K562 (cell line): Measurements from ENCODE around the gene KIF18B. TPM values are rescaled to one million over a fixed set of nuclear protein-coding genes. Genes with fewer than 3 reads are reported as not detected.
A peak's percentile ranks its signal among the peaks of the same experiment; 100 is the strongest.

Experiments used
- BACH1 ChIP-seq: fragments of 200-800 bp; sonication (Bioruptor generic); IDR thresholded peaks from 2 replicates; pipeline ENCODE4 v1.6.1; 2016; ENCODE audit warnings: missing genetic modification characterization, missing compliant biosample characterization
- CREB3L1 ChIP-seq: fragments of 450-650 bp; IDR thresholded peaks from 2 replicates; pipeline ENCODE4 v1.6.1; 2014; ENCODE audit warnings: low read depth, mild to moderate bottlenecking, moderate library complexity, borderline replicate concordance
- E2F6 ChIP-seq, 2 experiments: IDR thresholded peaks; 2 replicates each; pipeline ENCODE4 v1.6.1; 2011; ENCODE audit warnings: borderline replicate concordance in 1 of 2, control low read depth in 1 of 2, low read depth in 1 of 2, low read length in 1 of 2, mild to moderate bottlenecking in 1 of 2, mixed read lengths in 1 of 2, moderate library complexity in 1 of 2; ENCODE audit not compliant: insufficient read depth in 1 of 2, insufficient read length in 1 of 2, poor library complexity in 1 of 2, severe bottlenecking in 1 of 2; ENCODE audit errors: extremely low read depth in 1 of 2
- FOXA3 ChIP-seq, 2 experiments: fragments of 450-650 bp in 1 of 2; sonication (generic) in 1 of 2; formaldehyde crosslinking; IDR thresholded peaks in 1 of 2; conservative IDR thresholded peaks in 1 of 2; 2 replicates each; pipeline versions ENCODE4 v1.4.0 to v1.8.0; 2020 to 2022; ENCODE audit warnings: mild to moderate bottlenecking in 2 of 2, missing genetic modification reagents in 1 of 2
- JUN ChIP-seq, 2 experiments: sonication (generic) in 1 of 2; formaldehyde crosslinking in 1 of 2; IDR thresholded peaks; 2 replicates each; pipeline versions ENCODE4 v1.6.1 to v1.8.0; 2012 to 2022; ENCODE audit warnings: borderline replicate concordance in 2 of 2, mild to moderate bottlenecking in 2 of 2, improper control_type of control experiment in 1 of 2, low read depth in 1 of 2, low read length in 1 of 2, missing genetic modification reagents in 1 of 2
- L3MBTL2 ChIP-seq: fragments of 450-650 bp; IDR thresholded peaks from 2 replicates; pipeline ENCODE4 v1.6.1; 2016; ENCODE audit warnings: mild to moderate bottlenecking, moderate library complexity
- MYNN ChIP-seq, 2 experiments: sonication (generic); formaldehyde crosslinking in 1 of 2; IDR thresholded peaks; 2 replicates each; pipeline versions ENCODE4 v1.5.0 to v1.6.1; 2016 to 2020; ENCODE audit warnings: antibody characterized with exemption in 1 of 2, missing genetic modification reagents in 1 of 2
- NONO ChIP-seq, 2 experiments: fragments of 200-400 bp in 1 of 2; fragments of 450-650 bp in 1 of 2; formaldehyde crosslinking in 1 of 2; IDR thresholded peaks; 2 replicates each; pipeline ENCODE4 v1.6.1; 2017; ENCODE audit warnings: low read depth in 2 of 2, mild to moderate bottlenecking in 2 of 2, moderate library complexity in 2 of 2, low read length in 1 of 2
- RB1 ChIP-seq: fragments of 450-650 bp; IDR thresholded peaks from 2 replicates; pipeline ENCODE4 v1.6.1; 2017; ENCODE audit warnings: low read depth, mild to moderate bottlenecking
- RBM25 ChIP-seq: fragments of 200-400 bp; formaldehyde crosslinking; IDR thresholded peaks from 2 replicates; pipeline ENCODE4 v1.6.1; 2018; ENCODE audit warnings: low read length, low read depth, moderate library complexity; ENCODE audit not compliant: severe bottlenecking
- RERE ChIP-seq: sonication (generic); formaldehyde crosslinking; IDR thresholded peaks from 2 replicates; pipeline ENCODE4 v1.8.0; 2023; ENCODE audit warnings: missing genetic modification reagents, mild to moderate bottlenecking, borderline replicate concordance
- SMARCA5 ChIP-seq: fragments of 450-650 bp; IDR thresholded peaks from 2 replicates; pipeline ENCODE4 v1.6.1; 2016
- SP1 ChIP-seq: sonication (generic); formaldehyde crosslinking; IDR thresholded peaks from 2 replicates; pipeline ENCODE4 v1.8.1; 2022; ENCODE audit warnings: mild to moderate bottlenecking, missing genetic modification reagents
- WHSC1 ChIP-seq: IDR thresholded peaks from one replicate; pipeline ENCODE4 v1.6.1; 2012; ENCODE audit warnings: low read length, control low read depth, inconsistent platforms
- ZNF175 ChIP-seq: fragments of 200-800 bp; sonication (Bioruptor generic); IDR thresholded peaks from 2 replicates; pipeline ENCODE4 v1.6.1; 2016; ENCODE audit warnings: low read depth, mild to moderate bottlenecking, missing genetic modification characterization, missing compliant biosample characterization
- ZNF253 ChIP-seq: fragments of 250-450 bp; sonication (Bioruptor Pico); conservative IDR thresholded peaks from 2 replicates; pipeline ENCODE4 v1.6.1; 2021; ENCODE audit warnings: mild to moderate bottlenecking
- ZNF263 ChIP-seq: sonication (generic); formaldehyde crosslinking; IDR thresholded peaks from 2 replicates; pipeline ENCODE4 v1.8.0; 2022; ENCODE audit warnings: mild to moderate bottlenecking, missing genetic modification reagents, borderline replicate concordance
- polyA plus RNA-seq, 8 experiments: library from polyadenylated mRNA; depleted of rRNA in 4 of 8; stranded (reverse) in 5 of 8; unstranded in 3 of 8; fragments of >200 nt; fragmentation: Nextera tagmentation in 2 of 8; fragmentation: Illumina TruSeq in 1 of 8; extraction: Ambion mirVana in 2 of 8; extraction: Trizol in 1 of 8; gene quantifications; 2 replicates each; pipeline versions ENCODE4 v1.2.1 to v1.2.3, GENCODE V29; 2011 to 2014; ENCODE audit warnings: inconsistent platforms in 1 of 8, missing spikeins in 1 of 8
- total RNA-seq, 7 experiments: library from RNA; depleted of rRNA in 6 of 7; stranded (reverse); fragments of >200 nt in 6 of 7; fragmentation: Illumina TruSeq in 2 of 7; extraction: Trizol in 2 of 7; gene quantifications; 2 replicates each; pipeline versions ENCODE4 v1.2.1 to v1.2.3, GENCODE V29; 2011 to 2021; ENCODE audit warnings: low replicate concordance in 1 of 7

The KIF18B gene
- total and polyA plus RNA-seq, 9 of the 15 experiments (the other 6 are each of a cell fraction or from before 2014, with no cell fraction given): 2.0 to 42.8 (median 13.2) TPM

GRCh38 chr17:44968225-44969143, 20.9 kb upstream of the KIF18B start, which contains the start of gene C1QL1 (continued):
- TF ChIP-seq RERE (CRISPR knock-in tag) (no peak), JUN (IDR thresholded peaks at IDR 0.05; ENCODE audit: borderline replicate concordance, low read depth, low read length) (no peak), JUN (CRISPR knock-in tag; IDR thresholded peaks at IDR 0.05; ENCODE audit: borderline replicate concordance) (no peak), NONO (IDR thresholded peaks at IDR 0.05; ENCODE audit: low read depth in 2 of 2, low read length in 1 of 2) (no peak), RB1 (peak; percentile 87), ZNF263 (CRISPR knock-in tag) (peak; percentile 56; the same call in 1 of the 2 replicates), RBM25 (peak; percentile 63), SMARCA5 (no peak), E2F6 (IDR thresholded peaks at IDR 0.05; ENCODE audit: borderline replicate concordance in 1 of 2, extremely low read depth in 1 of 2, insufficient read depth in 1 of 2, insufficient read length in 1 of 2, low read depth in 1 of 2, low read length in 1 of 2, poor library complexity in 1 of 2, severe bottlenecking in 1 of 2) (peak; percentile 86 to 99), L3MBTL2 (peak; percentile 76), SP1 (CRISPR knock-in tag) (peak; percentile 58), ZNF175 (CRISPR knock-in tag) (no peak), BACH1 (tag) (no peak), CREB3L1 (no peak), MYNN (IDR thresholded peaks at IDR 0.05) (no peak), MYNN (CRISPR knock-in tag; IDR thresholded peaks at IDR 0.05) (no peak), FOXA3 (CRISPR knock-in tag; conservative IDR thresholded peaks at IDR 0.05 in 1 of 2, IDR thresholded peaks at IDR 0.05 in 1 of 2) (no peak), ZNF253 (CRISPR knock-in tag) (no peak), WHSC1 (no peak)
